Parathyroid adenoma (tissue), 2 donors: ENCODE data around the gene SLC22A31.

Source experiments
- H2AFZ ChIP-seq: fragments of 300-600 bp; sonication (generic); one replicate; pipeline ENCODE4 v1.7.0; 2017; ENCODE audit warnings: antibody characterized with exemption, mild to moderate bottlenecking
- H3K27ac ChIP-seq: fragments of 300-600 bp; sonication (generic); one replicate; pipeline ENCODE4 v1.7.0; 2017
- H3K27me3 ChIP-seq: fragments of 300-600 bp; sonication (generic); one replicate; pipeline ENCODE4 v1.7.0; 2017; ENCODE audit warnings: low read length; ENCODE audit not compliant: control insufficient read depth, insufficient read depth
- H3K36me3 ChIP-seq: fragments of 300-600 bp; sonication (generic); one replicate; pipeline ENCODE4 v1.7.0; 2017; ENCODE audit warnings: low read length; ENCODE audit not compliant: control insufficient read depth, insufficient read depth
- H3K4me1 ChIP-seq: fragments of 300-600 bp; sonication (generic); one replicate; pipeline ENCODE4 v1.7.0; 2017; ENCODE audit warnings: control low read depth
- H3K4me2 ChIP-seq: fragments of 300-600 bp; sonication (generic); one replicate; pipeline ENCODE4 v1.7.0; 2017; ENCODE audit warnings: low read length
- H3K4me3 ChIP-seq: fragments of 300-600 bp; sonication (generic); one replicate; pipeline ENCODE4 v1.7.0; 2017; ENCODE audit warnings: low read depth, low read length
- H3K79me2 ChIP-seq: fragments of 300-600 bp; sonication (generic); one replicate; pipeline ENCODE4 v1.7.0; 2017; ENCODE audit warnings: control low read depth
- H3K9ac ChIP-seq: fragments of 300-600 bp; sonication (generic); one replicate; pipeline ENCODE4 v1.7.0; 2017; ENCODE audit warnings: mild to moderate bottlenecking
- H3K9me3 ChIP-seq: fragments of 300-600 bp; sonication (generic); one replicate; pipeline ENCODE4 v1.7.0; 2017; ENCODE audit warnings: low read length; ENCODE audit not compliant: control insufficient read depth
- CTCF ChIP-seq: fragments of 300-600 bp; sonication (generic); IDR thresholded peaks from one replicate; pipeline ENCODE4 v1.7.0; 2017; ENCODE audit warnings: antibody characterized with exemption, mild to moderate bottlenecking
- donor health status: primary hyperparathyroidism.

SLC22A31 gene

GRCh38 chr16:89164847-89165680 is 35.3 kb downstream of the SLC22A31 start:
- H3K4me3 ChIP-seq, result no peak overlapping the region
- H3K9me3 ChIP-seq, result no peaks in the 10 kb centered on the region
- no peak overlapping the region for H2AFZ ChIP-seq
- no peak overlapping the region for H3K4me2 ChIP-seq
- H3K27ac ChIP-seq, result no peak overlapping the region
- H3K27me3 ChIP-seq, result no peaks in the 10 kb centered on the region
- no peak for TF ChIP-seq CTCF
- H3K4me1 ChIP-seq, result peaks cover 4% of the 10 kb centered on the region
- H3K36me3 ChIP-seq, result no peaks in the 10 kb centered on the region
- no peaks in the 10 kb centered on the region for H3K79me2 ChIP-seq
- no peak overlapping the region for H3K9ac ChIP-seq

- Histone ChIP-seq H3K4me3 (no peak overlapping the region), H3K4me2 (no peak overlapping the region), H3K9ac (no peak overlapping the region), H3K27me3 (no peaks in the 10 kb centered on the region), H3K79me2 (no peaks in the 10 kb centered on the region), H3K36me3 (no peaks in the 10 kb centered on the region), H3K9me3 (no peaks in the 10 kb centered on the region), H3K27ac (no peak overlapping the region), H3K4me1 (peaks cover 4% of the 10 kb centered on the region), H2AFZ (no peak overlapping the region)
- no peak for TF ChIP-seq CTCF
Measured at GRCh38 chr16:89164436-89164835, 35.9 kb downstream of the SLC22A31 start.

- Histone ChIP-seq H3K79me2 (no peaks in the 10 kb centered on the region), H3K4me2 (no peak overlapping the region), H3K27me3 (no peaks in the 10 kb centered on the region), H3K27ac (no peak overlapping the region), H3K4me1 (peaks cover 4% of the 10 kb centered on the region), H3K36me3 (no peaks in the 10 kb centered on the region), H3K4me3 (no peak overlapping the region), H2AFZ (no peak overlapping the region), H3K9me3 (no peaks in the 10 kb centered on the region), H3K9ac (no peak overlapping the region)
- TF ChIP-seq CTCF, result no peak
Measured at GRCh38 chr16:89163297-89163696, 37.0 kb downstream of the SLC22A31 start.

GRCh38 chr16:89161763-89162713 is 38.3 kb downstream of the SLC22A31 start:
- Histone ChIP-seq H3K79me2 (no peaks in the 10 kb centered on the region), H3K4me3 (no peak overlapping the region), H2AFZ (no peak overlapping the region), H3K4me1 (peaks cover 1% of the 10 kb centered on the region), H3K9ac (no peak overlapping the region), H3K27ac (no peak overlapping the region), H3K27me3 (no peaks in the 10 kb centered on the region), H3K4me2 (no peak overlapping the region), H3K9me3 (no peaks in the 10 kb centered on the region), H3K36me3 (no peaks in the 10 kb centered on the region)
- no peak for TF ChIP-seq CTCF
